GM18951 (cell line): Measurements from ENCODE around the gene SLBP.

ENCODE experiments used
- POLR2A ChIP-seq: IDR thresholded peaks from 4 replicates; pipeline ENCODE4 v1.6.1; 2011; ENCODE audit warnings: mild to moderate bottlenecking; ENCODE audit not compliant: insufficient read length, insufficient read depth; ENCODE audit errors: extremely low read depth
- in situ Hi-C: fragments of 300-500 bp; cut with MboI; formaldehyde crosslinking; loops from one replicate; pipeline ENCODE4 v1.12.0; 2022; ENCODE audit warnings: low sequenced_read_pairs, mixed read lengths, inconsistent platforms; ENCODE audit not compliant: unreplicated experiment

The SLBP gene

DNA sequence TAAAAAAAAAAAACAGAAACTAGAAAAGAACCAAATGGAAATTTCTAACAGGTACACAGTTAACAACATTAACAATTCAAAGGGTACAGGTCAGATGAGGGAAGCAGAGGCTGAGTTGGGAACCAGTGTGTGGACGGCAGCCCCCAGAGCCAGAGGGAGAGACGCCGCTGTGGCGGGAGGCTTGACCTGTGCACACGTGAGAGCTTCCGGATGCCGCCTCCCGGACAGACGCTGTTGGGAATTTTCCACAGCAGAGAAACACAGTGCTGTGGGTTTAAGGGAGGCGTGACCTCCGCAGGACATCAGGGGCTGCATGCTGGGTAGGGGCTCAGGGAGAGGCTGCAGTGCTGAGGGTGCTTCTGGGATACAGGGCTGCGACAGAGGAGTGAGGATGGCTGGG is 31.4 kb upstream of the SLBP start:
- no peak for TF ChIP-seq POLR2A
- in situ Hi-C loops = loop anchor here (5.0 kb wide), 1 partner anchor 74 kb away; no protein-coding TSS in a partner anchor

DNA sequence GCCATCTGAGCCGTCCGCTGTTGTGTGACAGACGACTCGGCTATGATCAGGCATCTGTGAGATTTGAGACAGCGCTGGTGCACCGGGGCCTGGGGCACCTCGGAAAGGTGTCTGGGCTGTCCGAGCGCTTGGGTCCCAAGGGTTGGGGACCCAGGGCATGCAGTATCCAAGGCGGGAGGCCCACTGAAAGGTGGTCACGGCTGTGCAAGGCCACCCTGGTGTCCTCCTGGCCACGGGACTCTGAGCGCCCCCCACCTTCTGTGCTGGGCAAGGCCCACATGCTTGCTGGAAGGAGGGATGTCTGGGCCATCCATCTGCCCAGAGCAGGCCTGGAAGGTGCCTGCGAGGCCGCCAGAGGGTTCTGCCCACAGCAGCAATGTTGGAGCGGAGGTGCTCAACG is 29.1 kb upstream of the SLBP start:
- in situ Hi-C loops = loop anchor here (5.0 kb wide), 1 partner anchor 76 kb away; no protein-coding TSS in a partner anchor
- TF ChIP-seq POLR2A = no peak

GRCh38 chr4:1740021-1740545 is 28.0 kb upstream of the SLBP start:
- in situ Hi-C loops = loop anchor here (5.0 kb wide), 1 partner anchor 77 kb away; no protein-coding TSS in a partner anchor
- no peak for TF ChIP-seq POLR2A

DNA sequence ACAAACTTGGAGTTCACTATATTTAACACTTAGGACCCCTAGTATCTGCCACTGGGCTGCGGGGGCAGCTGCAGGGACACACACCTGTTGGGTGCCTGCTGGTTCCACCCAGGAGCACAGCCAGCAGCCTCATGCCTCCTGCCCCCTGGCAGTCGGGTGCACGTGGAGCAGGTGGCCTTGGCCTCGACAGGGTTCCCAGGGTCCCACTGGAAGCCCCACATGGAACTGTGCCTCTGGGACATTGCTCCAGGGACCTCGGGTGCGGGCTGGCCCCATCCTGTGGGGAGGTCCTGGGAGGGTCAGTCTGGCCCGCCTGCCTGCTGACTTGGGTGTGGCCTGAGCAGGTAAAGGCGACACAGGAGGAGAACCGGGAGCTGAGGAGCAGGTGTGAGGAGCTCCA is 27.2 kb upstream of the SLBP start:
- in situ Hi-C loops = no loop called here

GRCh38 chr4:1738410-1738809 is 26.3 kb upstream of the SLBP start:
- in situ Hi-C loops = no loop called here
- no peak for TF ChIP-seq POLR2A

More for the DNA sequence above, 27.2 kb upstream of the SLBP start:
- no peak for TF ChIP-seq POLR2A

DNA sequence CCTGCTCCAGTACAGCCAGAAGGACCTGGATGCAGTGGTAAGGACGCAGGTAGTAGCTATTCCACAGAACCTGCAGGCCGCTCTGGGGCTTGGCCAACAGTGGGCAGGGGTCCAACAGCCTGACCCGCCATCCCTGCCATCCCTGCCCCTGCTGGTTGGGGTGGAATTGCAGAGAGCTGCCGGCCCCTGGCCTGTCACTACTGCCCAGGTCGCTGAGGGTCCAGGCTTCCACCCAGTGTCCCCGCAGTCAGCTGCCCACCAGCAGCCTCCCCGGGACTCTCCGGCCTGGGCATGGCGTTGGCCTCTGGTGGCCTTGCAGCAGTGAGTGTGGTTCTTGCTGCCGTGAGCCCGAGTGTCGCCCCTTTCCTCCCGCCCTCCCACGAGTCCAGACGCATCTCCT is 25.5 kb upstream of the SLBP start:
- in situ Hi-C loops = no loop called here
- TF ChIP-seq POLR2A = no peak

DNA sequence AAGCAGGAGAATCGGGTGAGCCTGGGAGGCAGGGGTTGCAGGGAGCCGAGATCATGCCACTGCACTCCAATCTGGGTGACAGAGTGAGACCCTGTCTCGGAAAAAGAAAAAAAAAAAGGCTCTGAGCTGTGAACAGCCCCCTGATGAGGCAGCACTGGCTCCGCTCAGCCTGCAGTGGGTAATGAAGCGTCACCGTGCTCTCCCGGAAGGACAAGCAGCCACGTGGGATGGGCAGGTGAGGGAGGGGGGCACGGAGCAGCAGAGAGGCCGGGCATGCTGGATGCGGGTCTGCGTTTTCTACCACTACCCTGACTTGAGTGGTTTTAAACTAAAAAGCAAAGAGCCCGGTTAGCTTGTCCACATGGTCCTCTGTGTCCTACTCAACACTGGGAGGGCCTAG is 24.7 kb upstream of the SLBP start:
- TF ChIP-seq POLR2A = no peak
- in situ Hi-C loops = no loop called here

DNA sequence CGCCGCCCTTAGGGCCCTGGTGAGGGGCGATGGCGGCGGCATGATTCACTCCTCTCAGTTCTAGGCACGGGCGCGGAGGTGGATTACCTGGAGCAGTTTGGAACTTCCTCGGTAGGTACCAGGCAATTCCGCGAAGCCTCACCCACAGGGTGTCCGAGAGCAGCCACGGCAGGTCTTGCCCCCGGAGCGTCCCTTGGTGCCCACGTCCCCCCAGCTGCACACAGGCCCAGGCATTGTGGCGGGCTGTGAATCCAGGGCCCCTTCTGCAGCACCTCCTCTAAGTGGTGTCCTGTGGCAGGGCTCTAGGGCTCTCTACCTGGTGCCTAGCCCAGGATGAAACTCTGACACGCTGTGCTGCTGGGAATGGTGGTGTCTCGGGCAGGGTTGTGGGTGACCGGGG is 23.1 kb upstream of the SLBP start:
- in situ Hi-C loops = no loop called here
- TF ChIP-seq POLR2A = no peak

DNA sequence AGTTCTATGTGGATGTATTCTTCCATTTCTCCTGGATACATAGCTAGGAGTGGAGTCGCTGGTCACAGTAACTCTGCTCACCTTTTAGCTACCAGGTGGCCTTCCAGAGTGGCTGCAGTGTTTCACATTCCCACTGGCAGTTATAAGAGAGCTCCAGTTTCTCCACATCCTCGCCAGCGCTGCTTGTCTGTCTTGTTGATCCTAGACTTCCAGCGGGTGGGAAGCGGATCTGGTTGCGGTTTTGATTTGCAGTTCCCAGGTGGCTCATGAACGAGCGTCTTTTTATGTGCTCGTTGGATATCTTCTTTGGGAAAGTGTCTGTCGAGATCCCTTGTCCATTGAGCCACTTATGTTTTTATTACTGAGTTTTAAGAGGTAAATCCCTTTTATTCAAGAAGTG is 20.8 kb upstream of the SLBP start:
- in situ Hi-C loops = no loop called here
- no peak for TF ChIP-seq POLR2A

DNA sequence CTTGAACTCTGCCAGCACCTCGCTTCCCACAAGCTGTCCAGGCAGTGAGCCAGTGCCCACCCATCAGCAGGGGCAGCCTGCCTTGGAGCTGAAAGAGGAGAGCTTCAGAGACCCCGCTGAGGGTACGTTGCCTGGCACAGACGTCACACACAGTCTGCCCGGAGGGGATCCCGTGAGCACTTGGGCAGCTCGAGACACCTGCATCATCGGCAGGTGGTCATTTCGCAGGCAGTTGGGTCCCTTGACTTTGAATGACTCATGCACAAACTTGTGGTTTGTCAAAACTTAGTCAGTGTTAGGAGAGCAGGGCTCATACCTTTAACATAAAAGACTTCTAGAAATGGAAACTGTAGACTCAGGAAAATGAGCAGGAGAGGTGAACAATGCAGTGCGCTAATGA is 19.1 kb upstream of the SLBP start:
- TF ChIP-seq POLR2A = no peak
- in situ Hi-C loops = no loop called here

GRCh38 chr4:1730532-1731135 is 18.5 kb upstream of the SLBP start:
- in situ Hi-C loops = no loop called here
- no peak for TF ChIP-seq POLR2A

- no peak for TF ChIP-seq POLR2A
- in situ Hi-C loops = no loop called here
Observed at GRCh38 chr4:1728061-1728980, 16.2 kb upstream of the SLBP start.

DNA sequence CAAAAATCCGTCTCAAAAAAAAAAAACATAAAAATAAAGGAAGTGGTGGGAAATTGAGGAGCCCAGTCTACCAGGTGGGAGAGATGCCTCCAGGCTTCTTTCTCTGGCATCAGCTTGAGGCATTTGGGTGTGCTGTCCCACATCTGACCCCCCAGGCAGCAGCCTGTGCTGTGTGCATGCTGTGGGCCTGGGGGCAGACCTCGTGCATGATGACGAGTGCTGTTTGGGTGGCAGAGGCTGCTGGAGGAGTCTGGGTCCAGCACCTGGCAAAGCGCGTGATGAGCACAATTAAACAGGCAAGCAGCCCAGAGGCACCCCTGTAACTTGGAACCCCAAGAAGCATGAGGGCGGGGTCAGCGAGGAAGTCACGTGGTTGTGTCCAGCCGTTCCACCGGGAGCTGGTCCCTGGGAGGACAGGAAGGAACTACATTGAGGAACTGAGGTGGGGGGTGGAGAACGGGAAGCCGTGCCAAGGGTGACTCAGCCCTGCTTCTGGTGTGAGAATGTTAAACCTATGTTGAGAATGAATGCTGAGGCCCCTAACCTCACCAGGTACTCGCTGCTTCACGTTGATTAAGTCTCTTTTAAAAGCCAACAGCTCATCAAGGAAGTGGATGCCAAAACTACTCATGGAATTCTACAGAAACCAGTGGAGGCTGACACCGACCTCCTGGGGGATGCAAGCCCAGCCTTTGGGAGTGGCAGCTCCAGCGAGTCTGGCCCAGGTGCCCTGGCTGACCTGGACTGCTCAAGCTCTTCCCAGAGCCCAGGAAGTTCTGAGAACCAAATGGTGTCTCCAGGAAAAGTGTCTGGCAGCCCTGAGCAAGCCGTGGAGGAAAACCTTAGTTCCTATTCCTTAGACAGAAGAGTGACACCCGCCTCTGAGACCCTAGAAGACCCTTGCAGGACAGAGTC is 15.3 kb upstream of the SLBP start:
- in situ Hi-C loops = no loop called here
- no peak for TF ChIP-seq POLR2A
